Measurements from ENCODE around the gene CEACAM18.

The CEACAM18 gene

DNA sequence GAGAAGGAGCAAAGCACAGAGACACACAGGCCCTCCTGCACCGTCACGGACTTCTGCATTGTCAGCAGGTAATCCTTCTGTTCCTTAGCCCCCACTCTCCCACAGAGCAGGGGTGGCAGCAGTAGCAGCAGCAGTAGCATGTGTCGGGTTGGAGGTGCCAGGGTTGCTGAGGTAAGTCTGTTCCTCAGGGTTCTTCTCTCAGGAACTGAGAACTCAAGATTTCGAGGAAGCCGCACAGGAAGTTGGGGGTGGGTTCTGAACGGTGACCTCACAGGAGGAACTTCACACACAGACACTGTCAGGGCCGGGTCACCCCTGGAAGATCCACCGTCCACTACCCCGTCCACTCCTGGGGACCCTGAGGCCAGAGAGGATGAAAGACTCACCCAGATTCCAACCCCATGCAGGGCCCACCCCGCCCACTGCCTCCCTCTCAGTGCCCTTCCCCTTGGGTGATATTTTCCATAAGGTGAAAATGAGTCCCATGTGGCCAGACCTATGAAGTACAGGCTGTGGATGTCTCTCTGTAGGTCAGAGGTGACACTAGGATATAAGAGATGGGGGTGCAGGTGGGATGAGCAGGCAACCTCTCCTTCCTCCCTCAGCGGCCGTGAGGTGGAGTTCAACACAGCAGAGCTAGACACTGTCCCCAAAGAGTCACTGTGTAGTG is 23.4 kb downstream of the CEACAM18 start, which contains the start of gene SIGLEC12:
Gene SIGLEC12, minus strand, starts transcription at position 207 of the 670 bp plus-strand sequence. Its CDS starts 67 bp downstream, at position 140.
- in situ Hi-C loops (cut with MboI; ENCODE audit: low pct_unique_long_range_greater_than_20kb, low sequenced_read_pairs, unreplicated experiment): no loop called here
- TF ChIP-seq, protein P1, sequence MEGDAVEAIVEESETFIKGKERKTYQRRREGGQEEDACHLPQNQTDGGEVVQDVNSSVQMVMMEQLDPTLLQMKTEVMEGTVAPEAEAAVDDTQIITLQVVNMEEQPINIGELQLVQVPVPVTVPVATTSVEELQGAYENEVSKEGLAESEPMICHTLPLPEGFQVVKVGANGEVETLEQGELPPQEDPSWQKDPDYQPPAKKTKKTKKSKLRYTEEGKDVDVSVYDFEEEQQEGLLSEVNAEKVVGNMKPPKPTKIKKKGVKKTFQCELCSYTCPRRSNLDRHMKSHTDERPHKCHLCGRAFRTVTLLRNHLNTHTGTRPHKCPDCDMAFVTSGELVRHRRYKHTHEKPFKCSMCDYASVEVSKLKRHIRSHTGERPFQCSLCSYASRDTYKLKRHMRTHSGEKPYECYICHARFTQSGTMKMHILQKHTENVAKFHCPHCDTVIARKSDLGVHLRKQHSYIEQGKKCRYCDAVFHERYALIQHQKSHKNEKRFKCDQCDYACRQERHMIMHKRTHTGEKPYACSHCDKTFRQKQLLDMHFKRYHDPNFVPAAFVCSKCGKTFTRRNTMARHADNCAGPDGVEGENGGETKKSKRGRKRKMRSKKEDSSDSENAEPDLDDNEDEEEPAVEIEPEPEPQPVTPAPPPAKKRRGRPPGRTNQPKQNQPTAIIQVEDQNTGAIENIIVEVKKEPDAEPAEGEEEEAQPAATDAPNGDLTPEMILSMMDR (IDR thresholded peaks at IDR 0.05; ENCODE audit: extremely low read depth, insufficient read depth, missing control alignments): no peak
- no peak for DNase-seq (ENCODE audit: low spot score)

DNA sequence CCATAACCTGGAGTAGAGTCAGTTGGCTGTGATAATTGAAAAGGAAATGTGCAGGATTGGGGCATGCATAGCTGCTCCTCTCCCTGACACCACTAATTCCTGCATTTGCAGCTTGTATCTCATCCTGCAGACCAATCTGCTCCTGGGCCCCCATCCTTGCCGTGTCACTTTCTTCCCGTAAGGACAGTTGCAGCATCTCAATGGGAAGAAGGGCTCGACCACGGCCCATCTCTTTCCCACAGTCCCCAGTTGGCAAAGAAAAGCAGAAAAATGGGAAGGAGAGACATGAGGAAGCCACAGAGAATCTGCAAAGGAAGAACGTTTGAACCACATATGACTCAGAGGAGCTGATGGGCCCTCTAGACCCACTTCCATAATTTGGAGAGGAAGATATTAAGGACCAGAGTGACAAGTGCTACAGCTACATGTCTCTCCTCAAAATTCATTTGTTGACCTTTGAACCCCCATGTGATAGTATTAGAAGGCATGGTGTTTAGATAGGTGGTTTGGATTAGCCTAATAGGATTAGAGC is 25.0 kb downstream of the CEACAM18 start:
- TF ChIP-seq, protein P1 (IDR thresholded peaks at IDR 0.05; ENCODE audit: extremely low read depth, insufficient read depth, missing control alignments): no peak
- in situ Hi-C loops (cut with MboI; ENCODE audit: low pct_unique_long_range_greater_than_20kb, low sequenced_read_pairs, unreplicated experiment): no loop called here
- DNase-seq (ENCODE audit: low spot score): no peak

DNA sequence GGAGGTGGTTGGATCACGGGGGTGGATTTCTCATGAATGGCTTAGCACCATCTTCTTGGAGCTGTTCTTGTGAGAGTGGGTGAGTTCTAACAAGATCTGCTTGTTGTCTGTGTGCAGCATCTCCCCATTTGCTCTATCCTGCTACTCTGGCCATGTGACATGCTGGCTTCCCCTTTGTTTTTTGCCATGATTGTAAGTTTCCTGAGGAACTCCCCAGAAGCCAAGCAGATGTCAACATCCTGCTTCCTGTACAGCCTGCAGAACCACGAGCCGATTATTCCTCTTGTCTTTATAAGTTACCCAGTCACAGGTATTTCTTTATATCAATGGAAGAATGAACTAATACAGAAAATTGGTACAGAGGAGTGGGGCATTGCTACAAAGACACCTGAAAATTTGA is 25.6 kb downstream of the CEACAM18 start:
- in situ Hi-C loops (cut with MboI; ENCODE audit: low pct_unique_long_range_greater_than_20kb, low sequenced_read_pairs, unreplicated experiment): no loop called here
- TF ChIP-seq, protein P1 (IDR thresholded peaks at IDR 0.05; ENCODE audit: extremely low read depth, insufficient read depth, missing control alignments): no peak
- DNase-seq (ENCODE audit: low spot score): no peak

DNA sequence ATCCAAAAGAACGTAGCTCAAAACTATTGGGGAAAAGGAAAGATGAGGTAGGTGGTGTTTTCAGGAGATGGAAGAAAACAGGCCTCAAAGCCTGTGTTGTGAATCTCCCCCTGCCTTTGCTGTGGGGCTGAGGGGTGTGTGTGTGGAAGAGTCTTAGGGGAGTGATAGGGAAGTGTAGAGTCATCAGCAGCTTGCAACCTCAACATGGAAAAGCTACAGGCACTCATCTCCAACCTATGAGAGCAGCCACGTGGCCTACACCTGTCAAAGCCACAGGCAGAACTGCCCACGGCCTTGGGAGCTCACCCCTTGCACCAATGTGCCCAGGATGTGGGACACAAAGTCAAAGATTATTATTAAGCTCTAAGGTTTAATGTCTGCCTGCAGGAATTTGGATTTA is 27.6 kb downstream of the CEACAM18 start:
- TF ChIP-seq, protein P1 (IDR thresholded peaks at IDR 0.05; ENCODE audit: extremely low read depth, insufficient read depth, missing control alignments): no peak
- in situ Hi-C loops (cut with MboI; ENCODE audit: low pct_unique_long_range_greater_than_20kb, low sequenced_read_pairs, unreplicated experiment): no loop called here
- no peak for DNase-seq (ENCODE audit: low spot score)

DNA sequence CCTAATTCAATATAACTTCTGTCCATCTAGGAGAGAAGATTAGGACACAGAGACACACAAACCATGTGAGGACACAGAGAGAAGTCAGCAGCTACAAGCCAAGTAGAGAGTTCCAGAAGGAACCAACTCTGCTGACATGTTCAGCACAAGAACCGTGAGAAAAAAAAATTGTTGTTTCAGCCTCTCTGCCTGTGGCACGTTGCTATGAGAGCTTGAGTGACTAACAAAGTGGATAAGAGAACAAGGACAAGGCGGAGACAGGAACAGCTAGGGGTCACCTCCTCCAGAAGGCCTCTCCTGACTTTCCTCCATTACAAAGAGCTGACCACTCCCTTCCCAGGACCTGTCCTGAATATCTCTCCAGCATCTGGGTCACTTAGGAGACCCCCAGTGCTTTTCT is 28.9 kb downstream of the CEACAM18 start:
- DNase-seq (ENCODE audit: low spot score): no peak
- in situ Hi-C loops (cut with MboI; ENCODE audit: low pct_unique_long_range_greater_than_20kb, low sequenced_read_pairs, unreplicated experiment): no loop called here
- TF ChIP-seq, protein P1 (IDR thresholded peaks at IDR 0.05; ENCODE audit: extremely low read depth, insufficient read depth, missing control alignments): no peak

DNA sequence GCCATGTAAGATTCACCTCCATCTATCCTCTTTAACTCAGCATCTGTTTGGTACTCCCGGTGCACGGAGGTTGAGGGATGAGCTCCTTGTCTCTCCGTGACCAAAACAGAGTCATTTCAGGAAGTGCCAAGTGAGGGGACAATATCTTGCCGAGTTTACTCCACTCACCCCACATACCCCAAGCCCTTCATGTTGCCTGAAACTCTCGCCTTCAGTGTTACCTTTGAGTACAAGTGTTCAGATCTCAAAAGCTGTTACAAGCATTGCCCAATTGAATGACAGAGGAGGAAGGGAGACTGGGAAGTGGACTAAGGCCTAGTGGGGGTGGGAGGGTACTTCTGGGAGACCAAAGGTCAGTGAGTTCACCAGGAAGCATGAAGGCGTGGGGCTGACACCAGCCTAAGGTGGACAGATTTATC is 29.3 kb downstream of the CEACAM18 start:
- DNase-seq (ENCODE audit: low spot score): no peak
- in situ Hi-C loops (cut with MboI; ENCODE audit: low pct_unique_long_range_greater_than_20kb, low sequenced_read_pairs, unreplicated experiment): no loop called here
- TF ChIP-seq, protein P1 (IDR thresholded peaks at IDR 0.05; ENCODE audit: extremely low read depth, insufficient read depth, missing control alignments): no peak

All from GM13977 (cell line).